OCI-LY1 (cell line): ENCODE measurements around the gene TOB1.

Source experiments
- H2AFZ ChIP-seq: fragments of 200-600 bp; sonication (generic), shearing (Covaris generic); 2 replicates; pipeline ENCODE4 v1.6.0; 2014; ENCODE audit warnings: antibody characterized with exemption, mild to moderate bottlenecking, low read length
- H3F3A ChIP-seq: fragments of 200-600 bp; sonication (generic), shearing (Covaris generic); 2 replicates; pipeline ENCODE4 v1.6.0; 2014; ENCODE audit warnings: mild to moderate bottlenecking, antibody characterized with exemption, low read length, moderate library complexity; ENCODE audit not compliant: insufficient read depth
- H3K27ac ChIP-seq: fragments of 200-600 bp; sonication (generic); 2 replicates; pipeline ENCODE4 v1.5.1; 2014; ENCODE audit warnings: low read length, mixed run types, mild to moderate bottlenecking, low read depth; ENCODE audit not compliant: poor library complexity, severe bottlenecking
- H3K27me3 ChIP-seq: fragments of 200-600 bp; sonication (generic); 2 replicates; pipeline ENCODE4 v1.6.0; 2014; ENCODE audit warnings: antibody characterized with exemption, mild to moderate bottlenecking, low read length, moderate library complexity; ENCODE audit not compliant: insufficient read depth
- H3K36me3 ChIP-seq: fragments of 200-600 bp; sonication (generic); 2 replicates; pipeline ENCODE4 v1.6.1; 2014; ENCODE audit warnings: mild to moderate bottlenecking, antibody characterized with exemption, low read length, moderate library complexity, mixed read lengths; ENCODE audit not compliant: insufficient read depth
- H3K4me1 ChIP-seq: fragments of 200-600 bp; sonication (generic); 2 replicates; pipeline ENCODE4 v1.5.1; 2014; ENCODE audit warnings: mild to moderate bottlenecking, low read length, moderate library complexity; ENCODE audit not compliant: insufficient read depth, severe bottlenecking
- H3K4me2 ChIP-seq: fragments of 200-600 bp; sonication (generic), shearing (Covaris generic); 2 replicates; pipeline ENCODE4 v1.6.1; 2014; ENCODE audit warnings: low read length
- H3K4me3 ChIP-seq: fragments of 200-600 bp; sonication (generic); 2 replicates; pipeline ENCODE4 v1.5.1; 2014; ENCODE audit warnings: low read length, low read depth, mild to moderate bottlenecking, mixed read lengths; ENCODE audit not compliant: poor library complexity, severe bottlenecking
- H3K79me2 ChIP-seq: fragments of 200-600 bp; shearing (Covaris generic); 2 replicates; pipeline ENCODE4 v1.6.1; 2016; ENCODE audit warnings: mixed run types, low read length, mixed read lengths; ENCODE audit not compliant: insufficient read depth
- H3K9ac ChIP-seq: fragments of 200-600 bp; sonication (generic), shearing (Covaris generic); 2 replicates; pipeline ENCODE4 v1.6.1; 2014; ENCODE audit warnings: mild to moderate bottlenecking, low read length, mixed read lengths
- H3K9me2 ChIP-seq: fragments of 200-600 bp; sonication (generic), shearing (Covaris generic); 2 replicates; pipeline ENCODE4 v1.6.1; 2014; ENCODE audit warnings: low read depth, mild to moderate bottlenecking, low read length, mixed read lengths
- H3K9me3 ChIP-seq: fragments of 200-600 bp; shearing (Covaris generic); 2 replicates; pipeline ENCODE4 v1.6.1; 2014; ENCODE audit warnings: low read length, mixed read lengths
- H4K20me1 ChIP-seq: fragments of 200-600 bp; sonication (generic), shearing (Covaris generic); 2 replicates; pipeline ENCODE4 v1.6.0; 2016; ENCODE audit warnings: mild to moderate bottlenecking, low read length; ENCODE audit not compliant: insufficient read depth
- EZH2 ChIP-seq: fragments of 200-600 bp; sonication (generic), shearing (Covaris generic); IDR thresholded peaks from 2 replicates; pipeline ENCODE4 v1.8.0; 2017; ENCODE audit warnings: borderline replicate concordance, mixed run types, mild to moderate bottlenecking, antibody characterized with exemption, low read length, moderate library complexity, mixed read lengths
- TF ChIP-seq, protein P1 (sequence below): fragments of 200-600 bp; sonication (generic), shearing (Covaris generic); IDR thresholded peaks from 2 replicates; pipeline ENCODE4 v1.5.1; 2017; ENCODE audit warnings: mild to moderate bottlenecking, antibody characterized with exemption, low read length, moderate library complexity, mixed read lengths

TOB1 gene

DNA sequence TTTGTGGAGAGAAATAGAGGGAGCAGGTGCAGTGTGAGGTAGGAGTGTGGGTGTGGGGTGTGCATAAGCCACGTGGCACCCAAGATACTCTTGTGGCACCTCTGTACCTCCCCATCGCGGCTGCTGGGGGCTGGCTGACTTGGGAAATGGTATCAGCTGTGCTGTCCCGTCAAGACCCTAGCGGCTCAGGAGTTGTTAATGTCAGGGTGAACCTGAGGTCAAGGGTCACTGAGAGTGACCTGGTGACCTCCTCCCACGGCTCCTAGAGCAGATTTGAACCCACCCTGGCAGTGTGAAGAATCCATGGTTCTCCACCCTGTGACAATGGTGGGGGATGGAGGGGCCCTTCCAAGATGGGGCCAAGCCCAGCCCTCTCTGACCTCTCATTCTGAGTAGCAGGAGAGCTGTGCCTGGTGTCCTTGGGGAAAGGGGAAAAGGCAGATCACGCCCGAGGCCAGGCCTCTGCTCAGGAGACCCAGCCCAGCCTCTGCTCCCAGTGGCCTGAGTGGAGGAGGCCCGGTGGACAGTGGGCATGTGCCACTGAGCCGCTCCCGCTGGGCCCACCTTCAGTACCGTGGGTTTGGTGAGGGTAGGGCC lies 33.8 kb downstream of the TOB1 start:
- H2AFZ ChIP-seq = no peak overlapping the region
- TF ChIP-seq EZH2 = no peak
- TF ChIP-seq, protein P1, sequence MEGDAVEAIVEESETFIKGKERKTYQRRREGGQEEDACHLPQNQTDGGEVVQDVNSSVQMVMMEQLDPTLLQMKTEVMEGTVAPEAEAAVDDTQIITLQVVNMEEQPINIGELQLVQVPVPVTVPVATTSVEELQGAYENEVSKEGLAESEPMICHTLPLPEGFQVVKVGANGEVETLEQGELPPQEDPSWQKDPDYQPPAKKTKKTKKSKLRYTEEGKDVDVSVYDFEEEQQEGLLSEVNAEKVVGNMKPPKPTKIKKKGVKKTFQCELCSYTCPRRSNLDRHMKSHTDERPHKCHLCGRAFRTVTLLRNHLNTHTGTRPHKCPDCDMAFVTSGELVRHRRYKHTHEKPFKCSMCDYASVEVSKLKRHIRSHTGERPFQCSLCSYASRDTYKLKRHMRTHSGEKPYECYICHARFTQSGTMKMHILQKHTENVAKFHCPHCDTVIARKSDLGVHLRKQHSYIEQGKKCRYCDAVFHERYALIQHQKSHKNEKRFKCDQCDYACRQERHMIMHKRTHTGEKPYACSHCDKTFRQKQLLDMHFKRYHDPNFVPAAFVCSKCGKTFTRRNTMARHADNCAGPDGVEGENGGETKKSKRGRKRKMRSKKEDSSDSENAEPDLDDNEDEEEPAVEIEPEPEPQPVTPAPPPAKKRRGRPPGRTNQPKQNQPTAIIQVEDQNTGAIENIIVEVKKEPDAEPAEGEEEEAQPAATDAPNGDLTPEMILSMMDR = no peak
- H3K36me3 ChIP-seq = no peaks in the 10 kb centered on the region
- H3K4me1 ChIP-seq = no peaks in the 10 kb centered on the region
- no peaks in the 10 kb centered on the region for H3F3A ChIP-seq
- no peaks in the 10 kb centered on the region for H3K79me2 ChIP-seq
- H3K27me3 ChIP-seq = no peaks in the 10 kb centered on the region; the same call in none of the 2 replicates
- H3K9me2 ChIP-seq = no peaks in the 10 kb centered on the region
- no peak overlapping the region for H3K27ac ChIP-seq
- H3K4me2 ChIP-seq = no peak overlapping the region
- no peak overlapping the region for H3K9ac ChIP-seq
- H4K20me1 ChIP-seq = no peaks in the 10 kb centered on the region
- H3K9me3 ChIP-seq = no peaks in the 10 kb centered on the region
- no peak overlapping the region for H3K4me3 ChIP-seq

DNA sequence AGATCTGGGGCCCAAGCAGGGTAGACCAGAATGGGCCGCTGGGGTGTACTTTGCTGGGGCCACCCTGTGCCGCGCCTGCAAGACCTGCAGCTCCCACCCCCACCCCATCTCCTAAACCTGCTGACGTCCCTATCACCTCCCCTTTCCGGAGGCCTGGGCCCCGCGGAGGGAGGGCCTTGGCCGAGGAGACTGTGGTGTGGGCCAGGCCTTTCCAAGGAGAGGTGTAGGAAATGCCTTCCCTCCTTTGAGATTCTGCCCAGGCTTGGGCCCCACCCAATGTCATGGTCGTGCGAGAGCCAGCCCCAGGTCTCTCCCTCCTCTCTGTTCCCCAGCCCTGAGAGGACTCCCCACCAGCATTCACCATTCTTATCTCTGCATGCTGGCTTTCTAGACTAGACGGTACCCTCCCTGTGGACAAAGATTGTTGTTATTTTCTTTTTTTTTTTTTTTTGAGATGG lies 34.7 kb downstream of the TOB1 start:
- H3K4me3 ChIP-seq = no peak overlapping the region
- no peaks in the 10 kb centered on the region for H3K79me2 ChIP-seq
- no peaks in the 10 kb centered on the region; the same call in none of the 2 replicates for H3K27me3 ChIP-seq
- H2AFZ ChIP-seq = no peak overlapping the region
- no peaks in the 10 kb centered on the region for H3K9me3 ChIP-seq
- no peak overlapping the region for H3K9ac ChIP-seq
- H3F3A ChIP-seq = no peaks in the 10 kb centered on the region
- no peak overlapping the region for H3K4me2 ChIP-seq
- no peak overlapping the region for H3K27ac ChIP-seq
- no peaks in the 10 kb centered on the region for H3K9me2 ChIP-seq
- no peaks in the 10 kb centered on the region for H3K36me3 ChIP-seq
- no peak for TF ChIP-seq EZH2
- TF ChIP-seq, protein P1 = no peak
- no peaks in the 10 kb centered on the region for H3K4me1 ChIP-seq
- no peaks in the 10 kb centered on the region for H4K20me1 ChIP-seq

DNA sequence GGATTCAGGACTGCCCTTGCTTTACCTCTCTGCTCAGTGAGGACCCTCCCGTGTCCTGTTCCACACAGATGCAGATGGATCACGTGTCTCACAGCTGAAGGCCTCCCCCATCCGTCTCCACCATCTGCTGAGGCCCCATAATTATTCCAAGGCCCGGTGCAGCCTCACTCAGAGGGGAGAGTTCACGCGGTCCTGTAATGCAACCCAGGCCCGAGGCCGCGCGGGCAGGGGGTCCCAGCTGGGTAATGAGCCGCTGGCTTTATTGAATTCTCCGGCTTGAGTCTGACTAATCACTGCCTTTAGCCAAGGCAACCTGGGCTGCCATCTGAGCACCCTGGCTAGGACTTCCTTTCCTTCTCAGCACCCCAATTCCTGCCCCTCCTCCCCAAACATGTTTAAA lies 35.2 kb downstream of the TOB1 start:
- H3K79me2 ChIP-seq = no peaks in the 10 kb centered on the region
- no peaks in the 10 kb centered on the region for H3K9me3 ChIP-seq
- no peak overlapping the region for H3K4me2 ChIP-seq
- H3K9me2 ChIP-seq = no peaks in the 10 kb centered on the region
- no peaks in the 10 kb centered on the region for H3K4me1 ChIP-seq
- H3K9ac ChIP-seq = no peak overlapping the region
- TF ChIP-seq, protein P1 = no peak
- TF ChIP-seq EZH2 = no peak
- H3F3A ChIP-seq = no peaks in the 10 kb centered on the region
- no peaks in the 10 kb centered on the region; the same call in none of the 2 replicates for H3K27me3 ChIP-seq
- H4K20me1 ChIP-seq = no peaks in the 10 kb centered on the region
- H3K4me3 ChIP-seq = no peak overlapping the region
- H3K36me3 ChIP-seq = no peaks in the 10 kb centered on the region
- no peak overlapping the region for H2AFZ ChIP-seq
- H3K27ac ChIP-seq = no peak overlapping the region
